GM12873 (cell line): ENCODE measurements around the gene POLR3E.

ENCODE experiments used
- TF ChIP-seq, protein P1 (sequence below): IDR thresholded peaks from 2 replicates; pipeline ENCODE4 v1.5.1; 2012; ENCODE audit warnings: low read depth, mild to moderate bottlenecking, moderate library complexity, low read length, control low read depth; ENCODE audit not compliant: insufficient read depth; ENCODE audit errors: missing control alignments

The POLR3E gene

DNA sequence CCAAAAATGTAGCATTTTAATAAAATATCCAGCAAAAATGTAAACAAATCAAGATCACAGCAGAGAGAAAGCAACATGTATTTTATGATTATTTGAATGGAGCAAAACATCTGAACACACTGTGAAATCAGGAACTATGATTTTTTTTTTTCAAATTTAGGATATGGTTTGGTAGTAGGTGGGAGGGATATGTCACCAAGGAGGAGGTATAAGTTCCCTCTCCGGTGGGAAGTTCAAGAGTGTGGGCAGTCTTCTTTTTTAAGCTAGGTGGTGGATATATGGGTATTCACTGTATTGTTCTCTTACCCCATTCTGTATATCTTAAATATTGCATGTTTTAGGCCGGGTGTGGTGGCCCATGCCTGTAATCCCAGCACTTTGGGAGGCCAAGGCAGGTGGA is 67.0 kb downstream of the POLR3E start:
- TF ChIP-seq, protein P1, sequence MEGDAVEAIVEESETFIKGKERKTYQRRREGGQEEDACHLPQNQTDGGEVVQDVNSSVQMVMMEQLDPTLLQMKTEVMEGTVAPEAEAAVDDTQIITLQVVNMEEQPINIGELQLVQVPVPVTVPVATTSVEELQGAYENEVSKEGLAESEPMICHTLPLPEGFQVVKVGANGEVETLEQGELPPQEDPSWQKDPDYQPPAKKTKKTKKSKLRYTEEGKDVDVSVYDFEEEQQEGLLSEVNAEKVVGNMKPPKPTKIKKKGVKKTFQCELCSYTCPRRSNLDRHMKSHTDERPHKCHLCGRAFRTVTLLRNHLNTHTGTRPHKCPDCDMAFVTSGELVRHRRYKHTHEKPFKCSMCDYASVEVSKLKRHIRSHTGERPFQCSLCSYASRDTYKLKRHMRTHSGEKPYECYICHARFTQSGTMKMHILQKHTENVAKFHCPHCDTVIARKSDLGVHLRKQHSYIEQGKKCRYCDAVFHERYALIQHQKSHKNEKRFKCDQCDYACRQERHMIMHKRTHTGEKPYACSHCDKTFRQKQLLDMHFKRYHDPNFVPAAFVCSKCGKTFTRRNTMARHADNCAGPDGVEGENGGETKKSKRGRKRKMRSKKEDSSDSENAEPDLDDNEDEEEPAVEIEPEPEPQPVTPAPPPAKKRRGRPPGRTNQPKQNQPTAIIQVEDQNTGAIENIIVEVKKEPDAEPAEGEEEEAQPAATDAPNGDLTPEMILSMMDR = no peak

GRCh38 chr16:22366371-22366770 is 69.2 kb downstream of the POLR3E start:
- TF ChIP-seq, protein P1 = no peak

GRCh38 chr16:22366889-22367288 is 69.7 kb downstream of the POLR3E start:
- TF ChIP-seq, protein P1 = no peak

- TF ChIP-seq, protein P1 = no peak
Measured at GRCh38 chr16:22369221-22369811, 72.1 kb downstream of the POLR3E start.

- TF ChIP-seq, protein P1 = no peak
Measured at GRCh38 chr16:22370038-22370820, 73.0 kb downstream of the POLR3E start.

GRCh38 chr16:22372882-22373661 is 75.9 kb downstream of the POLR3E start:
- TF ChIP-seq, protein P1 = no peak
